ENCODE data around the gene DMBX1. TPM values are rescaled to one million over a fixed set of nuclear protein-coding genes. Genes with fewer than 3 reads are reported as not detected.

The DMBX1 gene
- total and polyA plus RNA-seq, 9 of the 15 experiments (the other 6 are each of a cell fraction or from before 2014, with no cell fraction given): 0.25 to 4.3 (median 1.0) TPM

- TF ChIP-seq MCM7 (IDR thresholded peaks at IDR 0.05): no peak
- no peak for TF ChIP-seq E2F1 (CRISPR knock-in tag; IDR thresholded peaks at IDR 0.05)
- TF ChIP-seq BRF1 (IDR thresholded peaks at IDR 0.05; ENCODE audit: borderline replicate concordance, extremely low read depth, insufficient read length): no peak
- TF ChIP-seq ZFP36 (IDR thresholded peaks at IDR 0.05; ENCODE audit: low read depth, low read length, partially characterized antibody): no peak
- no peak for TF ChIP-seq ZNF277 (CRISPR knock-in tag; IDR thresholded peaks at IDR 0.05; ENCODE audit: borderline replicate concordance)
- TF ChIP-seq CC2D1A (IDR thresholded peaks at IDR 0.05): no peak
- no peak for TF ChIP-seq PTTG1 (tag; IDR thresholded peaks at IDR 0.05; ENCODE audit: low read depth)
- no peak for TF ChIP-seq ZNF384 (IDR thresholded peaks at IDR 0.05; ENCODE audit: low read depth, low read length)
- TF ChIP-seq ZBTB5 (IDR thresholded peaks at IDR 0.05): no peak
- TF ChIP-seq CBFA2T2 (conservative IDR thresholded peaks at IDR 0.05): peak; percentile 34; the same call in 1 of the 2 replicates
- no peak for TF ChIP-seq JUNB (CRISPR knock-in tag; conservative IDR thresholded peaks at IDR 0.05)
- TF ChIP-seq ZNF592 (IDR thresholded peaks at IDR 0.05): peak; percentile 91
- no peak for TF ChIP-seq ARID3A (IDR thresholded peaks at IDR 0.05; ENCODE audit: borderline replicate concordance, low read depth, low read length)
Observed at GRCh38 chr1:46520063-46520911, 30.7 kb downstream of the DMBX1 start (continued).
